ENCODE results near the gene ZNF385B.
"Not testable (repeated sequence)": the region's sequence is repeated elsewhere in the genome, so short reads cannot be mapped to it uniquely, and the experiment has no call there.

DNA sequence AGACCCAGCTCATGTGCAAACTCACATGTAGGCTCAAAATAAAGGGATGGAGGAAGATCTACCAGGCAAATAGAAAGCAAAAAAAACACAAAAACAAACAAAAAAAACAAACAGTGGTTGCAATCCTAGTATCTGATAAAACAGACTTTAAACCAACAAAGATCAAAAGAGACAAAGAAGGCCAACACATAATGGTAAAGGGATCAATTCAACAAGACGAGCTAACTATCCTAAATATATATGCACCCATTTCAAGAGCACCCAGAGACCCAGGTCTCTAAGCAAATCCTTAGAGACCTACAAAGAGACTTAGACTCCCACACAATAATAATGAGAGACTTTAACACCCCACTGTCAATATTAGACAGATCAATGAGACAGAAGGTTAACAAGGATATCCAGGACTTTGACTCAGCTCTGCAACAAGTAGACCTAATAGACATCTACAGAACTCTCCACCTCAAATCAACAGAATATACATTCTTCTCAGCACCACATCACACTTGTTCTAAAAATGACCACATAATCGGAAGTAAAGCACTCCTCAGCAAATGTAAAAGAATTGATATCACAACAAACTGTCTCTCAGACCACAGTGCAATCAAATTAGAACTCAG lies 229.5 kb downstream of the ZNF385B start:
- TF ChIP-seq, protein P1, sequence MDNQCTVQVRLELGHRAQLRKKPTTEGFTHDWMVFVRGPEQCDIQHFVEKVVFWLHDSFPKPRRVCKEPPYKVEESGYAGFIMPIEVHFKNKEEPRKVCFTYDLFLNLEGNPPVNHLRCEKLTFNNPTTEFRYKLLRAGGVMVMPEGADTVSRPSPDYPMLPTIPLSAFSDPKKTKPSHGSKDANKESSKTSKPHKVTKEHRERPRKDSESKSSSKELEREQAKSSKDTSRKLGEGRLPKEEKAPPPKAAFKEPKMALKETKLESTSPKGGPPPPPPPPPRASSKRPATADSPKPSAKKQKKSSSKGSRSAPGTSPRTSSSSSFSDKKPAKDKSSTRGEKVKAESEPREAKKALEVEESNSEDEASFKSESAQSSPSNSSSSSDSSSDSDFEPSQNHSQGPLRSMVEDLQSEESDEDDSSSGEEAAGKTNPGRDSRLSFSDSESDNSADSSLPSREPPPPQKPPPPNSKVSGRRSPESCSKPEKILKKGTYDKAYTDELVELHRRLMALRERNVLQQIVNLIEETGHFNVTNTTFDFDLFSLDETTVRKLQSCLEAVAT (IDR thresholded peaks at IDR 0.05): not testable (repeated sequence)
- not testable (repeated sequence) for TF ChIP-seq KAT2B (IDR thresholded peaks at IDR 0.05; ENCODE audit: low read depth, low read length); U2AF2 (optimal IDR thresholded peaks at IDR 0.05; ENCODE audit: low read depth, low read length); CBFA2T3 (IDR thresholded peaks at IDR 0.05); YY1 (IDR thresholded peaks at IDR 0.05; ENCODE audit: borderline replicate concordance in 1 of 3, control insufficient read depth in 1 of 3, extremely low read depth in 1 of 3, insufficient read depth in 3 of 3, insufficient read length in 1 of 3, insufficient replicate concordance in 2 of 3, low read depth in 1 of 3, low read length in 2 of 3); ZNF609 (CRISPR knock-in tag; IDR thresholded peaks at IDR 0.05; ENCODE audit: borderline replicate concordance); GABPA (tag; conservative IDR thresholded peaks at IDR 0.05; ENCODE audit: low read depth)
- TF ChIP-seq, protein P2, sequence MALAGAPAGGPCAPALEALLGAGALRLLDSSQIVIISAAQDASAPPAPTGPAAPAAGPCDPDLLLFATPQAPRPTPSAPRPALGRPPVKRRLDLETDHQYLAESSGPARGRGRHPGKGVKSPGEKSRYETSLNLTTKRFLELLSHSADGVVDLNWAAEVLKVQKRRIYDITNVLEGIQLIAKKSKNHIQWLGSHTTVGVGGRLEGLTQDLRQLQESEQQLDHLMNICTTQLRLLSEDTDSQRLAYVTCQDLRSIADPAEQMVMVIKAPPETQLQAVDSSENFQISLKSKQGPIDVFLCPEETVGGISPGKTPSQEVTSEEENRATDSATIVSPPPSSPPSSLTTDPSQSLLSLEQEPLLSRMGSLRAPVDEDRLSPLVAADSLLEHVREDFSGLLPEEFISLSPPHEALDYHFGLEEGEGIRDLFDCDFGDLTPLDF (CRISPR knock-in tag; IDR thresholded peaks at IDR 0.05): not testable (repeated sequence)
- TF ChIP-seq, protein P3, sequence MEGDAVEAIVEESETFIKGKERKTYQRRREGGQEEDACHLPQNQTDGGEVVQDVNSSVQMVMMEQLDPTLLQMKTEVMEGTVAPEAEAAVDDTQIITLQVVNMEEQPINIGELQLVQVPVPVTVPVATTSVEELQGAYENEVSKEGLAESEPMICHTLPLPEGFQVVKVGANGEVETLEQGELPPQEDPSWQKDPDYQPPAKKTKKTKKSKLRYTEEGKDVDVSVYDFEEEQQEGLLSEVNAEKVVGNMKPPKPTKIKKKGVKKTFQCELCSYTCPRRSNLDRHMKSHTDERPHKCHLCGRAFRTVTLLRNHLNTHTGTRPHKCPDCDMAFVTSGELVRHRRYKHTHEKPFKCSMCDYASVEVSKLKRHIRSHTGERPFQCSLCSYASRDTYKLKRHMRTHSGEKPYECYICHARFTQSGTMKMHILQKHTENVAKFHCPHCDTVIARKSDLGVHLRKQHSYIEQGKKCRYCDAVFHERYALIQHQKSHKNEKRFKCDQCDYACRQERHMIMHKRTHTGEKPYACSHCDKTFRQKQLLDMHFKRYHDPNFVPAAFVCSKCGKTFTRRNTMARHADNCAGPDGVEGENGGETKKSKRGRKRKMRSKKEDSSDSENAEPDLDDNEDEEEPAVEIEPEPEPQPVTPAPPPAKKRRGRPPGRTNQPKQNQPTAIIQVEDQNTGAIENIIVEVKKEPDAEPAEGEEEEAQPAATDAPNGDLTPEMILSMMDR (IDR thresholded peaks at IDR 0.05 in 2 of 3, conservative IDR thresholded peaks at IDR 0.05 in 1 of 3; ENCODE audit: insufficient read depth in 2 of 3, low read depth in 1 of 3, low read length in 3 of 3): not testable (repeated sequence)
